Activated T-helper 1 cell treated with anti-CD3 and anti-CD28 coated beads, Interleukin-12 subunit alpha, Interleukin-12 subunit beta, Interleukin-2, Interleukin-4 antibody, amounts not matched to agents 30 ng/mL and 10 ng/mL and 1 ng/mL, durations not matched to agents 14 hours and 24 hours and 36 hours (primary cell): ENCODE data around the gene RAB6C. TPM values are rescaled to one million over a fixed set of nuclear protein-coding genes. Genes with fewer than 3 reads are reported as not detected.
"Not testable (repeated sequence)": the region's sequence is repeated elsewhere in the genome, so short reads cannot be mapped to it uniquely, and the experiment has no call there.

ENCODE experiments used
- DNase-seq: peaks from one replicate; pipeline ENCODE4 v3.0.0; 2021; ENCODE audit warnings: low spot score
- H3K27ac Mint-ChIP-seq: one replicate; pipeline ENCODE4 v1.8.0; 2021; ENCODE audit warnings: mild to moderate bottlenecking, mixed read lengths
- H3K27me3 Mint-ChIP-seq: one replicate; pipeline ENCODE4 v1.8.0; 2022; ENCODE audit warnings: mild to moderate bottlenecking, moderate library complexity, mixed read lengths; ENCODE audit not compliant: insufficient read depth
- H3K36me3 Mint-ChIP-seq: one replicate; pipeline ENCODE4 v1.8.0; 2021; ENCODE audit warnings: low read depth, mixed read lengths
- H3K4me1 Mint-ChIP-seq: one replicate; pipeline ENCODE4 v1.8.0; 2021; ENCODE audit warnings: low read depth, mixed read lengths
- H3K4me3 Mint-ChIP-seq: one replicate; pipeline ENCODE4 v1.8.0; 2021; ENCODE audit warnings: mild to moderate bottlenecking, moderate library complexity, mixed read lengths
- H3K9me3 Mint-ChIP-seq: one replicate; pipeline ENCODE4 v1.8.0; 2021; ENCODE audit warnings: mixed read lengths
- intact Hi-C: fragments of 100-400 bp; cut with micrococcal nuclease; formaldehyde crosslinking; loops from one replicate; pipeline ENCODE4 v1.15.1; 2024
- total RNA-seq: library from RNA; stranded (reverse); gene quantifications from 2 replicates; pipeline ENCODE4 v1.2.3, GENCODE V29; 2022

Gene RAB6C
- total RNA-seq = 0.07 TPM in 1 of 2 replicates, not detected in the other

GRCh38 chr2:129979629-129980155 lies at the start of gene RAB6C:
Gene RAB6C (plus strand): TSS chr2:129979666. CDS start chr2:129980116, 450 bp downstream.
- H3K9me3 Mint-ChIP-seq, H3K36me3 Mint-ChIP-seq, intact Hi-C loops, H3K4me1 Mint-ChIP-seq, DNase-seq: not testable (repeated sequence)
- Mint-ChIP-seq H3K4me3 (peak within 1 kb of the TSS; percentile 59), H3K27me3 (peaks cover 42% of the 10 kb centered on the region), H3K27ac (peak within 1 kb of the TSS; percentile 53)

- Mint-ChIP-seq H3K27me3 (peaks cover 28% of the 10 kb centered on the region), H3K4me1 (no peaks in the 10 kb centered on the region), H3K4me3 (no peak overlapping the region), H3K36me3 (no peaks in the 10 kb centered on the region), H3K27ac (no peak overlapping the region), H3K9me3 (no peaks in the 10 kb centered on the region)
- intact Hi-C loops = no loop called here
- DNase-seq = no peak
Measured at GRCh38 chr2:129930451-129930850, 49.0 kb upstream of the RAB6C start.

GRCh38 chr2:129933387-129933786 lies 46.1 kb upstream of the RAB6C start:
- H3K27ac Mint-ChIP-seq, H3K4me3 Mint-ChIP-seq, H3K9me3 Mint-ChIP-seq, intact Hi-C loops, DNase-seq, H3K36me3 Mint-ChIP-seq, H3K4me1 Mint-ChIP-seq: not testable (repeated sequence)
- H3K27me3 Mint-ChIP-seq = peaks cover 26% of the 10 kb centered on the region

GRCh38 chr2:129934044-129934822 lies 45.2 kb upstream of the RAB6C start:
- no peak for DNase-seq
- Mint-ChIP-seq H3K27me3 (peaks cover 26% of the 10 kb centered on the region), H3K36me3 (no peaks in the 10 kb centered on the region), H3K9me3 (no peaks in the 10 kb centered on the region), H3K4me1 (no peaks in the 10 kb centered on the region), H3K4me3 (no peak overlapping the region), H3K27ac (no peak overlapping the region)
- intact Hi-C loops = no loop called here

- intact Hi-C loops = no loop called here
Measured at GRCh38 chr2:129935118-129935517, 44.3 kb upstream of the RAB6C start.

GRCh38 chr2:129936334-129936934 lies 43.0 kb upstream of the RAB6C start:
- Mint-ChIP-seq H3K27me3 (peaks cover 26% of the 10 kb centered on the region), H3K9me3 (no peaks in the 10 kb centered on the region), H3K4me3 (no peak overlapping the region), H3K4me1 (no peaks in the 10 kb centered on the region), H3K27ac (no peak overlapping the region), H3K36me3 (no peaks in the 10 kb centered on the region)
- peak; percentile 50 for DNase-seq
- intact Hi-C loops = no loop called here

More at GRCh38 chr2:129935118-129935517, 44.3 kb upstream of the RAB6C start:
- Mint-ChIP-seq H3K4me1 (no peaks in the 10 kb centered on the region), H3K4me3 (no peak overlapping the region), H3K27ac (no peak overlapping the region), H3K9me3 (no peaks in the 10 kb centered on the region), H3K27me3 (peaks cover 26% of the 10 kb centered on the region), H3K36me3 (no peaks in the 10 kb centered on the region)
- DNase-seq = no peak

GRCh38 chr2:129938850-129939471 lies 40.5 kb upstream of the RAB6C start:
- H3K27me3 Mint-ChIP-seq = peaks cover 15% of the 10 kb centered on the region
- DNase-seq, H3K36me3 Mint-ChIP-seq, H3K27ac Mint-ChIP-seq, intact Hi-C loops, H3K4me3 Mint-ChIP-seq, H3K4me1 Mint-ChIP-seq, H3K9me3 Mint-ChIP-seq: not testable (repeated sequence)

- not testable (repeated sequence) for H3K36me3 Mint-ChIP-seq, DNase-seq
Measured at GRCh38 chr2:129943456-129943855, 36.0 kb upstream of the RAB6C start.

GRCh38 chr2:129945557-129945956 lies 33.9 kb upstream of the RAB6C start:
- Mint-ChIP-seq H3K4me1 (no peaks in the 10 kb centered on the region), H3K9me3 (no peaks in the 10 kb centered on the region), H3K27me3 (peaks cover 5% of the 10 kb centered on the region), H3K36me3 (no peaks in the 10 kb centered on the region), H3K27ac (no peak overlapping the region), H3K4me3 (no peak overlapping the region)
- intact Hi-C loops = no loop called here
- DNase-seq = no peak

More at GRCh38 chr2:129943456-129943855, 36.0 kb upstream of the RAB6C start:
- intact Hi-C loops, H3K27me3 Mint-ChIP-seq, H3K4me1 Mint-ChIP-seq, H3K9me3 Mint-ChIP-seq, H3K27ac Mint-ChIP-seq, H3K4me3 Mint-ChIP-seq: not testable (repeated sequence)

- H3K36me3 Mint-ChIP-seq, H3K4me1 Mint-ChIP-seq, DNase-seq, H3K27ac Mint-ChIP-seq, H3K27me3 Mint-ChIP-seq, intact Hi-C loops, H3K9me3 Mint-ChIP-seq, H3K4me3 Mint-ChIP-seq: not testable (repeated sequence)
Measured at GRCh38 chr2:129947712-129948111, 31.8 kb upstream of the RAB6C start.

GRCh38 chr2:129956171-129956570 lies 23.3 kb upstream of the RAB6C start:
- H3K36me3 Mint-ChIP-seq, H3K27ac Mint-ChIP-seq, intact Hi-C loops, DNase-seq, H3K4me3 Mint-ChIP-seq, H3K9me3 Mint-ChIP-seq, H3K4me1 Mint-ChIP-seq: not testable (repeated sequence)
- peaks cover 12% of the 10 kb centered on the region for H3K27me3 Mint-ChIP-seq

- intact Hi-C loops = no loop called here
- no peaks in the 10 kb centered on the region for H3K9me3 Mint-ChIP-seq
- no peaks in the 10 kb centered on the region for H3K4me1 Mint-ChIP-seq
- peaks cover 11% of the 10 kb centered on the region for H3K27me3 Mint-ChIP-seq
- no peak for DNase-seq
- no peaks in the 10 kb centered on the region for H3K36me3 Mint-ChIP-seq
- H3K27ac Mint-ChIP-seq = no peak overlapping the region
- H3K4me3 Mint-ChIP-seq = no peak overlapping the region
Measured at GRCh38 chr2:129957891-129958290, 21.6 kb upstream of the RAB6C start.

GRCh38 chr2:129958736-129959135 lies 20.7 kb upstream of the RAB6C start:
- H3K27ac Mint-ChIP-seq, H3K27me3 Mint-ChIP-seq, intact Hi-C loops, H3K4me3 Mint-ChIP-seq, H3K36me3 Mint-ChIP-seq, DNase-seq, H3K4me1 Mint-ChIP-seq, H3K9me3 Mint-ChIP-seq: not testable (repeated sequence)
